Endodermal cell (in vitro differentiated cells): ENCODE measurements around the gene SND1. TPM values are rescaled to one million over a fixed set of nuclear protein-coding genes. Genes with fewer than 3 reads are reported as not detected.

Source experiments
- DNase-seq: peaks from one replicate; pipeline ENCODE4 v3.0.0-alpha.2; 2017
- H3K27ac ChIP-seq: 2 replicates; pipeline ENCODE4 v1.5.1; 2013; ENCODE audit warnings: mild to moderate bottlenecking, low read depth, low read length, moderate library complexity
- H3K27me3 ChIP-seq: 2 replicates; pipeline ENCODE4 v1.6.1; 2013; ENCODE audit warnings: mild to moderate bottlenecking, low read length, moderate library complexity; ENCODE audit not compliant: insufficient read depth, control insufficient read depth, poor library complexity, severe bottlenecking
- H3K36me3 ChIP-seq: 2 replicates; pipeline ENCODE4 v1.7.0; 2013; ENCODE audit warnings: mild to moderate bottlenecking, low read length, moderate library complexity; ENCODE audit not compliant: control insufficient read depth, insufficient read depth
- H3K4me1 ChIP-seq: one replicate; pipeline ENCODE4 v1.7.0; 2013; ENCODE audit warnings: low read length; ENCODE audit not compliant: control insufficient read depth, insufficient read depth
- H3K4me3 ChIP-seq: 2 replicates; pipeline ENCODE4 v1.5.1; 2013; ENCODE audit warnings: mild to moderate bottlenecking, low read length, moderate library complexity
- H3K9ac ChIP-seq: 2 replicates; pipeline ENCODE4 v1.6.1; 2013; ENCODE audit warnings: mild to moderate bottlenecking, low read length, moderate library complexity; ENCODE audit not compliant: poor library complexity, severe bottlenecking; ENCODE audit errors: extremely low read depth
- H3K9me3 ChIP-seq: 2 replicates; pipeline ENCODE4 v1.6.1; 2013; ENCODE audit warnings: mild to moderate bottlenecking, low read length, moderate library complexity; ENCODE audit not compliant: control insufficient read depth
- H3K27ac Mint-ChIP-seq: 2 replicates; pipeline ENCODE4 v1.8.0; 2020; ENCODE audit warnings: mixed read lengths
- H3K27me3 Mint-ChIP-seq: 2 replicates; pipeline ENCODE4 v1.8.0; 2021; ENCODE audit warnings: mild to moderate bottlenecking, mixed read lengths; ENCODE audit not compliant: insufficient read depth
- H3K36me3 Mint-ChIP-seq: 2 replicates; pipeline ENCODE4 v1.8.0; 2020; ENCODE audit warnings: low read depth, mixed read lengths
- H3K4me1 Mint-ChIP-seq: 2 replicates; pipeline ENCODE4 v1.8.0; 2020; ENCODE audit warnings: mixed read lengths
- H3K4me3 Mint-ChIP-seq: 2 replicates; pipeline ENCODE4 v1.8.0; 2020; ENCODE audit warnings: mild to moderate bottlenecking, moderate library complexity, mixed read lengths
- H3K9me3 Mint-ChIP-seq: 2 replicates; pipeline ENCODE4 v1.8.0; 2020; ENCODE audit warnings: mild to moderate bottlenecking, mixed read lengths
- WGBS, 2 experiments: methylation state at CpG; one replicate each; pipeline versions ENCODE4 v1.1.5 to v1.1.7; 2013; ENCODE audit warnings: missing lambda C conversion rate in 2 of 2, mixed read lengths in 1 of 2; ENCODE audit not compliant: insufficient coverage in 1 of 2, insufficient read length in 1 of 2; 5-methylcytosine and 5-hydroxymethylcytosine counted together
- total RNA-seq, 2 donors: library from RNA; stranded (reverse); fragmentation: NEBNext Ultra II Directional in 1 of 2; extraction: Animal tissue kit (Norgen Biotek cat#: 25700) in 1 of 2; gene quantifications; 2 replicates in 1 of 2; 3 replicates in 1 of 2; pipeline ENCODE4 v1.2.1, GENCODE V29; 2021
- TF ChIP-seq, protein P1 (sequence below): fragments of 200-600 bp; sonication (generic); conservative IDR thresholded peaks from 2 replicates; pipeline ENCODE4 v1.5.0; 2021; ENCODE audit warnings: antibody characterized with exemption, mild to moderate bottlenecking

SND1 gene
- total RNA-seq, 2 donors from 2014 or later = 240 to 267 TPM

GRCh38 chr7:128066395-128066794 is 414.4 kb downstream of the SND1 start:
- WGBS, 2 experiments = 95 to 96% methylated on average over 8 to 10 of the region's 10 CpGs
- H3K27ac ChIP-seq = no peak overlapping the region

DNA sequence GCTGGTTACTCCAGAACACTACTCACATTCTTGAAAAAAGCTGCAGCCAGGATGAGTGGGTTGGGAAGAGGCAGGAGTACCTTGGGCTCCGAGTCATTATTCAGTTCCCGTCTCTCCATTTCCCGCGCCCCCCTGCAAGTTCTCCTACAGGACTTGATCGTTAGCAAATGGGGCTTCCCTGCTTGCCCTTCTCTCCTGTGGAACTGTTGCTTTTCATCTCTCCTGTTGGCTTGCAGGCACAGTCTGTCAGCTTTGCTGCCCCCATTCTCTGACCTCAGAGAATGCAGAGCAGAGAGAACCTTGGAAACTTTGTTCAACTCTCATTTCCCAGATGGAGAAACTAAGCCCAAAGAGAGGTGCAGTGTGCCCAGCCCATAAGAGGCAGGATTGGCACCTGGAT is 414.9 kb downstream of the SND1 start:
- TF ChIP-seq, protein P1, sequence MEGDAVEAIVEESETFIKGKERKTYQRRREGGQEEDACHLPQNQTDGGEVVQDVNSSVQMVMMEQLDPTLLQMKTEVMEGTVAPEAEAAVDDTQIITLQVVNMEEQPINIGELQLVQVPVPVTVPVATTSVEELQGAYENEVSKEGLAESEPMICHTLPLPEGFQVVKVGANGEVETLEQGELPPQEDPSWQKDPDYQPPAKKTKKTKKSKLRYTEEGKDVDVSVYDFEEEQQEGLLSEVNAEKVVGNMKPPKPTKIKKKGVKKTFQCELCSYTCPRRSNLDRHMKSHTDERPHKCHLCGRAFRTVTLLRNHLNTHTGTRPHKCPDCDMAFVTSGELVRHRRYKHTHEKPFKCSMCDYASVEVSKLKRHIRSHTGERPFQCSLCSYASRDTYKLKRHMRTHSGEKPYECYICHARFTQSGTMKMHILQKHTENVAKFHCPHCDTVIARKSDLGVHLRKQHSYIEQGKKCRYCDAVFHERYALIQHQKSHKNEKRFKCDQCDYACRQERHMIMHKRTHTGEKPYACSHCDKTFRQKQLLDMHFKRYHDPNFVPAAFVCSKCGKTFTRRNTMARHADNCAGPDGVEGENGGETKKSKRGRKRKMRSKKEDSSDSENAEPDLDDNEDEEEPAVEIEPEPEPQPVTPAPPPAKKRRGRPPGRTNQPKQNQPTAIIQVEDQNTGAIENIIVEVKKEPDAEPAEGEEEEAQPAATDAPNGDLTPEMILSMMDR = peak; percentile 43
- Mint-ChIP-seq H3K36me3 (peaks cover 6% of the 10 kb centered on the region), H3K4me1 (no peaks in the 10 kb centered on the region), H3K27me3 (no peaks in the 10 kb centered on the region), H3K27ac (no peak overlapping the region), H3K4me3 (no peak overlapping the region), H3K9me3 (no peaks in the 10 kb centered on the region)
- Histone ChIP-seq H3K9me3 (no peaks in the 10 kb centered on the region), H3K36me3 (peaks cover 30% of the 10 kb centered on the region), H3K27ac (no peak overlapping the region), H3K27me3 (no peaks in the 10 kb centered on the region), H3K4me3 (no peak overlapping the region), H3K9ac (no peak overlapping the region), H3K4me1 (no peaks in the 10 kb centered on the region)
- DNase-seq = peak; percentile 61
- 63 to 76% methylated on average over 5 of the region's 5 CpGs for WGBS, 2 experiments

More at GRCh38 chr7:128066395-128066794, 414.4 kb downstream of the SND1 start:
- DNase-seq = no peak
- Histone ChIP-seq H3K9me3 (no peaks in the 10 kb centered on the region), H3K4me1 (no peaks in the 10 kb centered on the region), H3K27me3 (no peaks in the 10 kb centered on the region), H3K4me3 (no peak overlapping the region), H3K9ac (no peak overlapping the region), H3K36me3 (peaks cover 30% of the 10 kb centered on the region)
- H3K4me1 Mint-ChIP-seq = no peaks in the 10 kb centered on the region
- peaks cover 4% of the 10 kb centered on the region for H3K36me3 Mint-ChIP-seq
- TF ChIP-seq, protein P1 = no peak
- H3K27me3 Mint-ChIP-seq = no peaks in the 10 kb centered on the region
- no peak overlapping the region for H3K4me3 Mint-ChIP-seq
- no peak overlapping the region for H3K27ac Mint-ChIP-seq
- H3K9me3 Mint-ChIP-seq = no peaks in the 10 kb centered on the region

- Mint-ChIP-seq H3K27me3 (no peaks in the 10 kb centered on the region), H3K4me1 (no peaks in the 10 kb centered on the region), H3K4me3 (no peak overlapping the region), H3K36me3 (peaks cover 6% of the 10 kb centered on the region), H3K9me3 (no peaks in the 10 kb centered on the region), H3K27ac (no peak overlapping the region)
- H3K36me3 ChIP-seq = peaks cover 30% of the 10 kb centered on the region
- WGBS, 2 experiments = 91 to 98% methylated on average over 5 of the region's 5 CpGs
- H3K4me3 ChIP-seq = no peak overlapping the region
- TF ChIP-seq, protein P1 = no peak
- no peaks in the 10 kb centered on the region for H3K27me3 ChIP-seq
- H3K27ac ChIP-seq = no peak overlapping the region
- H3K4me1 ChIP-seq = no peaks in the 10 kb centered on the region
- no peaks in the 10 kb centered on the region for H3K9me3 ChIP-seq
- no peak overlapping the region for H3K9ac ChIP-seq
- no peak for DNase-seq
These were observed 416.0 kb downstream of the SND1 start for GRCh38 chr7:128067983-128068382.
